HCT116 (cell line): ENCODE measurements around the gene INPP5K. TPM values are rescaled to one million over a fixed set of nuclear protein-coding genes. Genes with fewer than 3 reads are reported as not detected.

Experiments used
- ATAC-seq: fragments of 200-7000 bp; cut with Tn5 transposase; 2 replicates; pipeline ENCODE4 v1.9.1; 2020; ENCODE audit warnings: mild to moderate bottlenecking, moderate library complexity
- BruUV-seq: library from RNA; stranded (reverse); fragments of 400-500 nt; replicated peaks from 2 replicates; lab custom pipeline; 2021; lab: Mats Ljungman, UMichigan
- CTCF ChIA-PET: fragments of 300-600 bp; sonication (Branson Sonifier 250); formaldehyde crosslinking; loops from one replicate; lab custom pipeline; 2021; ENCODE audit warnings: antibody characterized with exemption; lab: Charles Lee
- POLR2A ChIA-PET: fragments of 300-600, 350-600 bp; sonication (Branson Sonifier 250); formaldehyde crosslinking; loops from one replicate; lab custom pipeline; 2021; ENCODE audit warnings: antibody characterized with exemption; lab: Charles Lee
- RAD21 ChIA-PET, 2 experiments: fragments of 300-600 bp; sonication (Branson Sonifier 250); formaldehyde crosslinking; loops; one replicate each; lab custom pipeline; 2023; ENCODE audit warnings: low total read pairs in 2 of 2; ENCODE audit not compliant: uncharacterized antibody in 2 of 2, unreplicated experiment in 2 of 2, low non-redundant PET in 1 of 2; lab: Charles Lee
- DNase-seq: peaks from one replicate; pipeline ENCODE4 v3.0.0-alpha.2; 2010; ENCODE audit warnings: low read depth, low spot score
- H2AFZ ChIP-seq: fragments of 200-600 bp; shearing (Covaris generic), sonication (generic); 2 replicates; pipeline ENCODE4 v1.6.1; 2017; ENCODE audit warnings: low read depth, mixed run types, mixed read lengths, antibody characterized with exemption, low read length; ENCODE audit not compliant: poor library complexity, severe bottlenecking
- H3K27ac ChIP-seq: 2 replicates; pipeline ENCODE4 v1.5.1; 2012; ENCODE audit warnings: low read depth, low read length
- H3K27me3 ChIP-seq: fragments of 200-600 bp; sonication (generic); 2 replicates; pipeline ENCODE4 v1.6.1; 2016; ENCODE audit warnings: mixed run types, low read length, mixed read lengths; ENCODE audit not compliant: insufficient read depth
- H3K36me3 ChIP-seq, 2 experiments: fragments of 200-500 bp in 1 of 2; fragments of 200-600 bp in 1 of 2; sonication (Bioruptor generic) in 1 of 2; sonication (generic) in 1 of 2; 2 replicates each; pipeline versions ENCODE4 v1.5.1 to v1.6.1; 2014 to 2016; ENCODE audit warnings: low read length in 2 of 2, inconsistent platforms in 1 of 2, mixed read lengths in 1 of 2, mixed run types in 1 of 2; ENCODE audit not compliant: insufficient read depth in 2 of 2, control insufficient read depth in 1 of 2
- H3K4me1 ChIP-seq, 2 experiments: fragments of 200-600 bp in 1 of 2; sonication (generic) in 1 of 2; 2 replicates each; pipeline versions ENCODE4 v1.5.1 to v1.6.1; 2012 to 2017; ENCODE audit warnings: low read length in 2 of 2, inconsistent platforms in 1 of 2, mild to moderate bottlenecking in 1 of 2, mixed read lengths in 1 of 2, mixed run types in 1 of 2, moderate library complexity in 1 of 2; ENCODE audit not compliant: insufficient read depth in 2 of 2, control insufficient read depth in 1 of 2
- H3K4me2 ChIP-seq: fragments of 200-600 bp; sonication (generic); 2 replicates; pipeline ENCODE4 v1.6.1; 2017; ENCODE audit warnings: mixed run types, low read length, mixed read lengths
- H3K4me3 ChIP-seq, 2 experiments: fragments of 200-600 bp in 1 of 2; sonication (generic) in 1 of 2; replicated peaks in 1 of 2; 2 replicates each; pipeline ENCODE4 v1.5.1; 2011 to 2016; ENCODE audit warnings: low read length in 2 of 2, control low read depth in 1 of 2, low read depth in 1 of 2, mild to moderate bottlenecking in 1 of 2, mixed read lengths in 1 of 2, mixed run types in 1 of 2
- H3K79me2 ChIP-seq: fragments of 200-600 bp; sonication (generic); 2 replicates; pipeline ENCODE4 v1.6.1; 2017; ENCODE audit warnings: mild to moderate bottlenecking, mixed run types, low read length, moderate library complexity, mixed read lengths; ENCODE audit not compliant: insufficient read depth
- H3K9ac ChIP-seq: fragments of 200-600 bp; sonication (generic); 2 replicates; pipeline ENCODE4 v1.6.1; 2016; ENCODE audit warnings: low read length, mixed read lengths
- H3K9me2 ChIP-seq: fragments of 200-600 bp; sonication (generic), shearing (Covaris generic); 2 replicates; pipeline ENCODE4 v1.6.1; 2017; ENCODE audit warnings: mixed run types, mild to moderate bottlenecking, moderate library complexity; ENCODE audit not compliant: insufficient read depth
- H3K9me3 ChIP-seq, 2 experiments: fragments of 200-500 bp in 1 of 2; fragments of 200-600 bp in 1 of 2; sonication (Bioruptor generic) in 1 of 2; sonication (generic) in 1 of 2; 2 replicates each; pipeline ENCODE4 v1.6.1; 2014 to 2017; ENCODE audit warnings: low read length in 2 of 2, mixed read lengths in 2 of 2, inconsistent platforms in 1 of 2, low read depth in 1 of 2, mild to moderate bottlenecking in 1 of 2, mixed run types in 1 of 2, moderate library complexity in 1 of 2; ENCODE audit not compliant: control insufficient read depth in 1 of 2, insufficient read depth in 1 of 2
- H4K20me1 ChIP-seq: fragments of 200-600 bp; sonication (generic), shearing (Covaris generic); 2 replicates; pipeline ENCODE4 v1.6.1; 2017; ENCODE audit warnings: mixed run types, mild to moderate bottlenecking, moderate library complexity; ENCODE audit not compliant: insufficient read depth
- EZH2 ChIP-seq: fragments of 200-600 bp; sonication (generic); IDR thresholded peaks from 2 replicates; pipeline ENCODE4 v1.6.1; 2017; ENCODE audit warnings: antibody characterized with exemption, mixed run types
- MAX ChIP-seq: IDR thresholded peaks from 2 replicates; pipeline ENCODE4 v1.6.1; 2012
- POLR2A ChIP-seq: IDR thresholded peaks from 2 replicates; pipeline ENCODE4 v1.7.0; 2011; ENCODE audit warnings: borderline replicate concordance; ENCODE audit not compliant: insufficient read depth, insufficient read length; ENCODE audit errors: extremely low read depth
- POLR2AphosphoS5 ChIP-seq: IDR thresholded peaks from 2 replicates; pipeline ENCODE4 v1.6.1; 2011; ENCODE audit warnings: mild to moderate bottlenecking, low read depth, low read length, moderate library complexity
- SIN3A ChIP-seq: IDR thresholded peaks from 2 replicates; pipeline ENCODE4 v1.6.1; 2012; ENCODE audit warnings: low read depth
- TCF7L2 ChIP-seq: IDR thresholded peaks from 2 replicates; pipeline ENCODE4 v1.7.0; 2011; ENCODE audit warnings: borderline replicate concordance, inconsistent platforms; ENCODE audit not compliant: insufficient read depth, insufficient read length; ENCODE audit errors: extremely low read depth
- ZFX ChIP-seq: fragments of 450-650 bp; IDR thresholded peaks from 2 replicates; pipeline ENCODE4 v1.6.1; 2017
- intact Hi-C: fragments of 100-400 bp; cut with micrococcal nuclease; formaldehyde crosslinking; loops from 2 replicates; pipeline ENCODE4 v1.10.0; 2022
- total RNA-seq: library from RNA; stranded (reverse); gene quantifications from one replicate; pipeline ENCODE4 v1.2.1, GENCODE V29; 2021; ENCODE audit not compliant: unreplicated experiment

Gene INPP5K
- total RNA-seq, 1 experiment from 2014 or later, result 25.6 TPM

GRCh38 chr17:1486802-1487695 lies 29.4 kb downstream of the INPP5K start:
- TF ChIP-seq ZFX (peak; percentile 89), POLR2AphosphoS5 (peak; percentile 65; the same call in 1 of the 2 replicates), TCF7L2 (peak; percentile 79), POLR2A (peak; percentile 54), MAX (peak; percentile 30; the same call in 1 of the 2 replicates), EZH2 (no peak), SIN3A (no peak; the same call in 1 of the 2 replicates)
- Histone ChIP-seq H3K4me1 (peaks cover 25 to 65% of the 10 kb centered on the region in 2 experiments), H3K9ac (peak overlapping the region; percentile 95), H4K20me1 (no peaks in the 10 kb centered on the region), H3K36me3 (peaks cover 6 to 11% of the 10 kb centered on the region in 2 experiments; a peak in 2 of 4 replicates), H3K9me3 (no peaks in the 10 kb centered on the region), H3K9me2 (no peaks in the 10 kb centered on the region), H2AFZ (no peak overlapping the region), H3K79me2 (peaks cover 59% of the 10 kb centered on the region), H3K4me2 (peak overlapping the region; percentile 99), H3K27me3 (no peaks in the 10 kb centered on the region), H3K27ac (peak overlapping the region; percentile 99), H3K4me3 (peak overlapping the region; percentile 70 to 71)
- CTCF ChIA-PET, result interaction anchor here (0.7 to 1.4 kb wide), 5 partner anchors 28 to 162 kb away, joined by 3 to 5 read pairs (median 3); partner anchors contain the start of gene INPP5K
- ATAC-seq, result peak; percentile 13
- peak; percentile 68 for DNase-seq
- no TSS peak for BruUV-seq
- RAD21 ChIA-PET, result interaction anchor here in 1 of 2 experiments (1.2 to 1.5 kb wide), 3 partner anchors 24 to 33 kb away, joined by 3 to 4 read pairs (median 3); no protein-coding TSS in a partner anchor
- intact Hi-C loops, result loop anchor here (10.0 kb wide), 1 partner anchor 148 kb away; no protein-coding TSS in a partner anchor
- POLR2A ChIA-PET, result interaction anchor here (0.8 to 2.5 kb wide), 5 partner anchors 12 to 87 kb away, joined by 3 to 14 read pairs (median 9); partner anchors contain the start of genes INPP5K and YWHAE
